T-helper 1 cell treated with Interleukin-12 subunit alpha and Interleukin-12 subunit beta and Interleukin-4 antibody, amounts not matched to agents 30 ng/mL and 1 ng/mL, for 36 hours (primary cell): ENCODE data around the gene IFT122. TPM values are rescaled to one million over a fixed set of nuclear protein-coding genes. Genes with fewer than 3 reads are reported as not detected.
"Not testable (repeated sequence)": the region's sequence is repeated elsewhere in the genome, so short reads cannot be mapped to it uniquely, and the experiment has no call there.

Experiments used
- intact Hi-C: fragments of 100-400 bp; cut with micrococcal nuclease; formaldehyde crosslinking; loops from one replicate; pipeline ENCODE4 v1.15.1; 2024
- total RNA-seq: library from RNA; stranded (reverse); gene quantifications from 2 replicates; pipeline ENCODE4 v1.2.3, GENCODE V29; 2022

The IFT122 gene
- total RNA-seq, 1 donor from 2014 or later = 19.2 TPM

DNA sequence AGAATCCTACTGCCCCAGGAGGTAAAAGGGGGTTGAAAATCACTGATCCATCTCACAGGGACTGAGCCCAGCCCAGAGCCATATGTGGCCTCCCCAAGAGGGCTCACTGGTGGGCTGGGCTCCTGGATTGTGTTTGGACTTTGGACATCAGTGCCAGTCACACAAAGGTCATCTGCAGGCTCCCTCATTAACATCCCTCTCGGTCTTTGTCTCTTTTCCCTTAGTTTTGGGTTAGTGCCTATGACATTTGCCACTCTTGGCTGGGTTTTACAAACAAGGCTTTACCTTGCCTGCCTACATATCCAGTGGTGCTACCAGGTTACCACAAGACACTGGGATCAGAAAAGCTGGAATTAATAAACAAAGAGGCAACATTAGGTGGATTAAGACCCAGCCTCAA, 27.9 kb downstream of the IFT122 start:
- intact Hi-C loops = no loop called here

DNA sequence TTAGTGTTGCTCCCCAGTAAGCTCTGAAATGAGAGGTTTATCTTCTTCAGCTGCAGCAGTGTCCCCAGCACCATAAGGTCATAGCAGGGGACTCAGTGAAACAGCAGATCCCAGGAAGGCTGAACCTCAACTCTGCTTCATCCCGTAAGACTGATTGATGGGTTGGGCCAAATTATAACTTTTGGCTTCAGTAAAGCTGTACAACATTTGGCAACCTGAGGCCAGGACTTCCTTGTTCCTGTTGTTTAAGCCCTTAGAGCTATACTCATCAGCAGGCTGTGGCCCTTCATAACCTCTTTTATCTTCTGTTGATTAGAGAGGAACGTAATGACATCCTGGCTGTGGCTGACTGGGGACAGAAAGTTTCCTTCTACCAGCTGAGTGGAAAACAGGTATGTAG, 29.0 kb downstream of the IFT122 start:
- intact Hi-C loops = no loop called here

DNA sequence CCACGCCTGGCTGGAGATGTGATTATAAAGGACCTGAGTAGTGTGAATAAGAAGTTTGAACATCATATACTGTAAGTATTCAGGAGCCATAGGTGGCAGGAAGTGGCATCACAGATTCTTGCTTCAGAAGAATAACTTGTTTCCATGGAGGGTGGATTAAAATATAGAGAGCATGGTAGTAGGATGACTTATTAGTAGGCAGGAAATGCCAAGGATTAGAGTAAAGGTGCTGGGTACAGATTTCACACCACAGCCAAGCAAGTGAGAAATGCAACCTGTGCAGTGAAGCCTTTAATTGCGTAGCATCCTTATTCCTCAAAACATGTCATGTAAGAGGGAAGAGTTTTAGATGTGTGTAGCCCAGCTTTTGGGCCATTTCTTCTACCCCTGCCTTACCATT, 30.8 kb downstream of the IFT122 start:
- intact Hi-C loops = no loop called here

DNA sequence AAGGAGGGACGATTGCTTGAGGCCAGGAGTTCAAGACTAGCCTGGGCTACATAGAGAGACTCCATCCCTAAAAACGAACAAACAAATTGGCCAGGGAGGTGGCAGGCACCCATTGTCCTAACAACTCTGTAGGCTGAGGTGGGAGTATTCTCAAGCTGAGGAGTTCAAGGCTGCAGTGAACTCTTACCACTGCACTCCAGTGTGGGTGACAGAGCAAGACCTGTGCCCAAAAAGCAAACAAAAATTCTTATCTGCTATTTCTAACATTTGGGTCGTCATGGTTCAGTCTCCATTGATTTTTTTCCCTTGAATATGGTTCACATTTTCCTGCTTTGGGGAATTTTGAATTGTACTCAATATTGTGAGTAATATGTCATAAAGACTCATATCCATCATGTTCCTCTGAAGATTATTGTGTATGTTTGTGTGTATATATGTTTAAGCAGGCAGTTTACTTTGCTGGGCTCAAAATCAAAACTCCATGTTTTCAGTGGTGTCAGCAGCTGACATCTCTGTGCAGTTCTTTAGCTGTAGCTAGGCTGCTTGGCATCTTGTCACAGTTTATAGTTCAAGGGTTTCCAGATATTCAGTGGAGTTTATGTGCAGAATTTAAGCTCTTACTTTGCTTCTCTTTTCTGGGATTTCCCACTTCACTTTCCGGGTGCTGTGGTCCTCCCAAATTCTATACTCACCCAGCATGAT, 33.2 kb downstream of the IFT122 start:
- intact Hi-C loops = no loop called here

DNA sequence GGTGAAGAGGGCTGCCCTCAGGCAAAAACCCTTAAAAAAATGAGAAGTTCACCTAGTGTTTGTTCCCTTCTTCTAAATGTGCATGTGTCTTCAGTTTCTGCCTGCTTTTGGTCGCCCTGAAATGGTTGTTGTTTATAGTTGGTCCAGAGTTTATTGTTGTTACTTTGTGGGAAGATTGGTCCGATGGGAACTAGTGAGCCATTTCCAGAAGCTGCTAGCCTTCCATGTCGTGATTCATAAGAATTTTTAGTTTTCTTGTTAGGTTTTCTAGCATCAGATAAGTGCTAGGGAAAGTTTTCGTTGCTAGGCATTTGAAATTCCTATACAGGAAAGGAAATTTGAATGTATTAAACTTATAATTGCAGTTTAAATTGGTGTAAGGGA, 33.7 kb downstream of the IFT122 start:
- intact Hi-C loops = no loop called here

DNA sequence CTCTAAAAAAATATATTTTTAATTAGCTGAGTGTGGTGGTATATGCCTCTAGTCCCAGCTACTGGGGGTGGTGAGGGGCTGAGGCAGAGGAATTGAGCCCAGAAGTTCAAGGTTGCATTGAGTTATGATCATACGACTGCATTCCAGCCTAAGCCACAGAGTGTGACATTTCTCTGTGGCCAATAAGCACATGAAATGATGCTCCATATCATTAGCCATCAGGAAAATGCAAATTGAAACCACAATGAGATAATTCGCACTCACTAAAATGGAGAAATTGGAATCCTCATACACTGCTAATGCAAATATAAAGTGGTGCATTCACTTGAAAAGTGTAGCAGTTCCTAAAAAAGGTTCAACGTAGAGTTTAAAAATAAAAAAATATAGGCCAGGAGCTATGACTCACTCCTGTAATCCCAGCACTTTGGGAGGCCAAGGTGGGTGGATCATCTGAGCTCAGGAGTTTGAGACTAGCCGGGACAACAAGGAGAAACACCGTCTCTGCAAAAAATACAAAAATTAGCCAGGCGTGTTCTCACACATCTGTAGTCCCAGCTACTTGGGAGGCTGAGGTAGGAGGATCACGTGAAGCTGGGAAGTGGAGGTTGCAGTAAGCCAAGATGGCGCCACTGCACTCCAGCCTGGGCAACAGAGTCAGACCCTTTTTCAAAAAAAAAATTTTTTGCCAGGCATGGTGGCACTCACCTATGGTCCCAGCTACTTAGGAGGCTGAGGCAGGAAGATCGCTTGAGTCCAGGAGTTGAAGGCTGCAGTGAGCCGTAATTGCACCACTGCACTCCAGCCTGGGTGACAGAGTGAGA, 35.2 kb downstream of the IFT122 start:
- intact Hi-C loops = no loop called here

DNA sequence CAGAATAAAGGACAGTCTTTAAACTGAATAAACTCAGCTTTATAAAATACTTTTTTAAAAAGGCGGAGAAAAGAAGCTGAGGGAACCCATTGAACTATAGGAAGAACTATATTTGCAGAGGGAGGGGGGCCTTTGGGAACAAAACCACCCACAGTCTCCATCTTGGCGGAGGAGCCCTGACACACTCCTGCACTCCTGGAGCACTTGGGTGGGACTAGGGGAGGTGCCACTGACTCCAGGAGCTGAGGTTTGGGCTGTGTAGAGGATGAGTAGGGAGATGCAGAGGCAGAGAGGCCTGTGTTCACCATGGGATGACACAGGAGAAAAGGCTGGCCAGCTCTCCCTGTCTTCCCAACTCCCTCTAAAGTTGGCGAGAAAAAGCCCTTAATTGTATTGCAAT, 35.8 kb downstream of the IFT122 start:
- intact Hi-C loops = no loop called here

DNA sequence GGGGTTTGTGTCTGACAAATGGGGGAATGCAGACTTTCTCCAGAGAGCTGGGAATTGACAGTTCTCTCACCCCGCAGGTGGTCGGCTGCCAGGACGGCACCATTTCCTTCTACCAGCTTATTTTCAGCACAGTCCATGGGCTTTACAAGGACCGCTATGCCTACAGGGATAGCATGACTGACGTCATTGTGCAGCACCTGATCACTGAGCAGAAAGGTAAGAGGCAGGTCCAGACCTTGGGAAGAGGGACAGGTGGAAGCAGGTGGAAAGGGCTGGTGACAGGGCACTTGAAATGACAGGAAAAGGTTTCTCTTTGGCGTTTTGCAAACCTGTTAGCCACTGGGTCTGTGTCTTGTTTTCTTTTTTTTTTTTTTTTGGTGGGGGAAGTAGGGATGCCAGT, 36.6 kb downstream of the IFT122 start:
- intact Hi-C loops = no loop called here

DNA sequence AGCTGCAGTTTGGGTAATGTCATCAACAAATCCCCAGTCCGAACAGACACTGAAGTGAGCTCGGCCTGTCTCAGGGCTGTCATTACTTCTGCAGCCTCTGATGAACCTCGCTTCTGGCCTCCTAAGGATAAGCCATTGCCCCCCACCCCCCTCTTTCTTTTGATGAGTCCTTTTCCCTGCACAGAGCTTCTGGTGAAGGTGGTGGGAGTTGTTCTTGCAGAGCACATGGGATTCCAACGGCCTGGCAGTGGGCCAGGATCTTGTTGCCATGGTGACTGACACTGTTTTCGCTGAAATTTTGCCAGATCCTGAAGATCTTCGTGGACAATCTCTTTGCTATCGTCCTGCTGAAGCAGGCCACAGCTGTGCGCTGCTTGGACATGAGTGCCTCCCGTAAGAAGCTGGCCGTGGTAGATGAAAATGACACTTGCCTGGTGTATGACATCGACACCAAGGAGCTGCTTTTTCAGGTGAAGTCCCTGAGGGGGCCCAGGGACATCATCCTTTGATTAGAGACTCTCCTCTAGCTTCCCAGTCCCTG, 41.3 kb downstream of the IFT122 start:
- intact Hi-C loops = not testable (repeated sequence)

DNA sequence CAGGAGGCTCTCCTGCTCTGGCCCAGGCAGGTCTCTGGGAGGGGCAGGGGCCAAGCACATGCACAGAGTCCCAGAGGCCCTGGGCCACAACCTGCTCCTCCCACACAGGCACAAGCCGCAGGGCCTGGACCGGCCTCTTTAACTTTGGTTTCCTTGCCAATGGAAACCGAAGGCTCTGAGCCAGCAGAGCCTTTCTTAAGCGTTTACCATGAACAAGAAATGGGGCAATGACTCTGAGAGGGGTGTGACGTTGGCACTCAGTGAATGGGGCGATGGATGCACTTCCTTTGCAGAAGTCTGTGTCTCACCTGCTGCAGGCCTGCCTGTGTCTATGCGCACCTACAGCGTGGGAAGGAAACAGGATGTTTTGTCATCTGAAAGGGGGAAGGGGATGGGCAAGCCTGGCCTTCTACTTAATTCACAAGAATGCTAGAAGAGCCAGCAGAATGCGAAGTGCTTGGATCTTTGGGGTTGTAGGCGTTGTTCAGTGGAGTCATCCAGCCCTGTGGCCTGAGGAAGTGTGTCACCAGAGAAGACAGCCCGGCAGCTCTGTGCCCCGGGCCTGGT, 41.8 kb downstream of the IFT122 start:
- intact Hi-C loops = no loop called here

DNA sequence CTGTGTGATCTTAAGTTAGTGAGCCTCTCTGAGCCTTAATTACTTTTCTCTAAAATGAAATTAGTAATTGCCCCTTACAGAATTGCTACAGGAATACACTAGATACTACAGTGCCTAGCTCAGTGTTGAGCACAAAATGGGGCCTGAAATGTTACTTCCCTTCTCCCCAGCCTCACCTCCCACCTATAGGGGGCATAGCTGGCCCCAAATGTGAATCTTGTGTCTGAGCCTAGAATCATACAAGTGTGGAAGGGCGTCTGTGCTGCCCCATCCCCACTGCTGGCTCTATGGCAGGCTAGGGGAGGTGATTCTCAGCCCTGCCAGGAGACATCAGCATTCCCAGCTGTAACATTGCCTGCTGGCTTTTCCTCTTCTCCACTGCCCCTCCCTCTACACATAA, 42.7 kb downstream of the IFT122 start:
- intact Hi-C loops = no loop called here

DNA sequence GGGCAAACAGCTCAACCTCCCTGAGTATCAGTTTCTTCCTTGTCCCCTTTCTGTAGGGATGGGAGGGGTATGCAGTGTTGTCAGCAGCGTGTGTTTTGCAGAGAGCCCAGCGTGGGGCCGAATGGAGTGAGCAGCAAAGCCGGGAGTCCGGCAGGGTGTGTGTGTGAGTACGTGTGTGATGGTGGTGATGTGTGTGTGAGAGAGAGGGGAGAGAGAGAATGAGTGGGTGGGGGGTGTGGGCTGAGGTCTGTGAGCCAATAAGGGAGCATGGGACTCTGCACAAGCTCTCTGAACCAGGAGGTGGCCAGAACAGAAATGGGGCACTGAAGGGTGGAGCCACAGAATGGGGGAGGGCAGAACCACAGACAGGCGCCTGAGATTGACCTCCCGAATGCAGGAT, 43.8 kb downstream of the IFT122 start:
- intact Hi-C loops = no loop called here

DNA sequence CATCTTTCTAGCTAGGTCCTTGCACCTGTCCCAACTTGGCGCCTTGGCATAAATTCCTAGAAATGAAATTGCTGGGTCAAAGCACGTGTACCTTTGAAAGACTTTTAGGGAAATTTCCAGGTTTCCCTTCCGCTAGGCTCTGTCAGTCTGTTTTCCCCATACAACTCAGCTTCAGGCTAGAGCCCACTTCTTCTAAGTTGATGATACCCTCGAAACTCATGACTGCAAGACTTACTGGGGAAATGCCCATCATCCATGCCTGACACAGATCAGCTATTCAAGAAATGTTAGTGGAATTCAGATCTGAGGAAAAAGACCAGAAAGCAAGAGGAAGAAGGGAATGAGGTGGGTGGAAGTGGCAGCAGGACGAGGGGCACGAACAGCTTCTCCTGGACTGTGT, 45.1 kb downstream of the IFT122 start:
- intact Hi-C loops = not testable (repeated sequence)

DNA sequence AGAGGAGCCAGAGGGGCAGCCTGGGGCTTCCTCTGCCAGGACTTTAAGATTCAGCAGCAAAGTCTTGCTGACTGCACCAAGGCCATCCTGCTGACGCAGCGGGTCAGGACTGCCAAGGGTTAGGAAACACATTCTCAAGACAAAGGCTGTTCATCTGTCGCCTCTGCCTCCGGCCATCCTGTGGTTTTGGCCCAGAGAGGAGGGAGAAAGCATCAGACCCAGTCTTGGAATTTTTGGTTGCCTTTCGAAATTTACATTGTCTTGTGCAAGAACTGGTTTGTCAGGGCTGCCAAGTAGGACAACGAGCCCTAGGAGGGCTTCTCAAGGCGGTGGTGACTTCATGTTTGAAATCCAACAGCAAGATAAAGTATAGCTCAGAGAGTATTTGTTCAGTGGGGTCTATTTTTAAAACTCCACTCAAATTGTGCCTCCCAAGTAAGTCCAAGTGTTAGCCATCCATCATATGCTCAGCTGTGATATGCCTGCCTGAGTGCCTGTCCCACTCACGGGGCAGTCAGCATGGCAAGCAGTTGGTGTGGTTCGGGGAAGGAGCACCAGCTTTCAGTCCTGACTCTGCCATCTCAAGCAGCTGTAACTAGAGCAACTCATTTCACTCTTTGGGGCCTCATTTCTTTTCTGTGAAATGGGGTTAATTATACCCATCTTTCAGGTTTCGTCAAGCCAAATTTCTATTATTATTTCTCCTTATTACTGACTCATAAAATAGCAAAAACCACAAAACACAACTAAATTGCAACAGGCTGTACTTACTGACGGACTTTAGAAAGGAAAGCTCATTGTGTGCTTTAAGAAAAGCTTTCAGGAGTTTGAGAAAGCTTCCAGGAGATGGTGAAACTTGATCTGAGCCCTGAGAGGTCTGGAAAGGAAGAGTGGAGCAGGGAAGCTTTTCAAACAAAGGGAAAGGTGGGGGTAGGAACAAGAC, 46.0 kb downstream of the IFT122 start:
- intact Hi-C loops = no loop called here

DNA sequence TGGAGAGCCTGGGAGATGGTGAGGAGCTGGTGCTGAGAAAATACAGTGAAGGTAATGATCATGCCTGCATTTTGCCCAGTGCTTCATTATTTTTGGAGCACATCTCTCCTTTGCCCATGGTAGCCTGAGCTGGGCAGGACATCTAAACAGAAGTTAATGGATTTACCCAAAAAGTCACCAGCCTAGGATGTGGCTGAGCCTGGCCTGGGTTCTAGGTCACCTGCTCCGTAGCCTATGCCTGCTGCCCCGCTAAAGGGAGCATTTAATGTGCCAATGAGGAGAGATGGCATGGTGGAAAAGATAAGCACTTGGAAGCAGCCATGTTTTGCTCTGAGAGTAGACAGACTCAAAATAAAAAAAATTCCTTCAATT, 46.6 kb downstream of the IFT122 start:
- intact Hi-C loops = no loop called here

DNA sequence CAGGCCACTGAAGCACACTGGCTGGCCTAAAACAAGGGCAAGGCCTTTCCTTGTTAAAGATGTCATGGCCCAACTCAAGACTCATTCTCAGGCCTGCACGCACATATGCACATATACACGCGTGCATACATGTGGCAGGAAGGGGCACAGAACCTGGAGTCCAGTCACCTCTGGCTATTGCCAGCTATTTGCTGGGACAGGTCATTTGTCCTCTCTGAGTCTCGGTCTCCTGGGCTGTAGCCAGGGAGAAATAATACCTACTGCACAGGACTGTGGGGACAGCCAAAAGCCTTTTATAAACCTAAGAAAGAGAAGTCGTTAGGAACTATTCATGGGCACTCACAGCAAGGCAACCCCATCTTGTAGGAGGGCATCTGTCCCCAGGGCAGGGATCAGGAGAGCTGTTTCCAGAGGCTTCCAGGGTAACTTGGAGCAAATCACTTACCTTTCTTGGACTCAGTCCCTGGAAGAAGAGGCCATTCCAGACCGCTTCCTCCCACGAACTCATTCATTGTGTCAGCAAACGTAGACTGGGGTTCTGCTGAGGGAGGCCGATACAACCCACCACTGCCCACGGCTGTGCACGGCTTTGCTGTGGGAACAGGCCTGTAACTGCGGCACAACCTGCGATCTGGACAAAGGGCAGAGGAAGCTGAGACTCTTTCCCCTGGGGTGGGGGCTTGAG, 47.3 kb downstream of the IFT122 start:
- intact Hi-C loops = no loop called here

DNA sequence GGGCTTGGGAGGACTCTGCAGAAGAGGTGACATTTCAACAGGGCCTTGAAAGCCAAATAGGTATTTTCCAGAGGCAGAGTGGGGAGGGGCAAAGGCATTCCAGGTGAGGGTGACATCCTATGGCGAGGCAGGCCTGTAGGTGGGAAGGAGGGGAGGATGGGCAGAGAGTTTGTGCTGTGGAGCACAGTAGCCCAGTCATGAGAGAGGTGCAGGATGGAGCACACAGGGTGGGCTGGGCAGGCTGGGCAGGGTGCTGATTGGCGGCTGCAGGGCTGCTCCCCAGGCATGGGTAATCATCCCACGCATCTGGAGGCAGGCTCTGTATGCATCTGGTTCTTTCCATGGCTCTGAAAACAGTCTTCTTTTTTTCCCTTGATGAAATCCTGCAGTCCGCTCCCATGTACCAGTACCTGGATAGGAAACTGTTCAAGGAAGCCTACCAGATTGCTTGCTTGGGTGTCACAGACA, 47.9 kb downstream of the IFT122 start:
- intact Hi-C loops = not testable (repeated sequence)

DNA sequence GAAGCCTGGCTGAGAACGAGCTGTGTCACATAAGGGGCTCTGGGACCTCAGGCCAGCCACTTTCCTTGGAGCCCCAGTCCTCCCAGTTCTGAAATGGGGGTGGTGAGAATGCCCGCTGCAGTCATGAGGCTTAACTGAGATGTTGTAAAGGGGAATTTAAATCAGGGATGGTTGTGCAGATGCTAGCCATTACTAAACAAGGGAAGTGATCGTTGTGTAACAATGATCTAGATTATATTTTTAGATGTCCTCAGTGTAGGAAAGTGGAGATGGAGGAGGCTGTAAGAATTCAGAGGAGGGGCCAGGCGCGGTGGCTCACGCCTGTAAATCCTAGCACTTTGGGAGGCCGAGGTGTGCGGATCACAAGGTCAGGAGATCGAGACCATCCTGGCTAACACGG, 49.2 kb downstream of the IFT122 start:
- intact Hi-C loops = not testable (repeated sequence)

DNA sequence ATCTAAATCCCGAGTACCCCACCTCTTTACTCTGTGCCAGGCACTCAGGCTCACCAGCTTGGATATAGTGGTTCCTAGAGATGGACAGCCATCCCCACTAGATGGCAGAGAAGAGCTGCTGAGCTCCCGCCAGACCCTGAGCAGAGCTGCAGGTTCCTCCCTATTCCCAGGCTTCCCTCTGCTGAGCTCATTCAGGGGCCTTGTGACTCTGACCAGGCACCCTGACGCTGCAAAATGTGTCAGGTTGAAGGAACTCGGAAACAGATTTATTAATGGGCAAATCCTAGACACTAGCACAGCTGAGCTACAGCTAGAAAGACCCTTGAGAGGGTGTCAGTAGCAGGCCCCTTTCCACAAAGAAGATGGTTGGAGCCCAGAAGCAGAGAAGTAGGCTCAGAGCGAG, 50.2 kb downstream of the IFT122 start:
- intact Hi-C loops = loop anchor here (1.0 to 5.0 kb wide), 7 partner anchors 49 to 444 kb away; partner anchors contain the start of genes IFT122 and PLXND1

DNA sequence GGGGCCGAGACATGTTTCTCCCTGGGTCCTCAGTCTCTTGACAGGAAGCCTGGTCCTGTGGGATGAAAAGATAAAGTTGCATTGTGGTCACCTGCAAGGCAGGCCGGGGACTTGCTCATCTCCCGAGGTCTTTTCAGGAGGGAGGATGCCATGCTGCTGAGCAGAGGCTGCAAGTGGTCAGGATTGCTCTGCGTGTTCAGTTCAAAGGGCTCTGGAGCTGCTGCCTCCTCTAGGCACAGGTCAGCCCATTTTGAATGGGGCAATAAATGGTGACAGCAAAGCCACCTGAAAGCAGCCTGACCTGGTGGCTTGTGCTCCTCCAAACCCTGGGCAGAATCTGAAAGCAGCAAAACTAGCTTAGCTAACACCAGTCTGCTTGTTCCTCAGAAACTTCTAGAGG, 51.1 kb downstream of the IFT122 start:
- intact Hi-C loops = loop anchor here (2.0 to 5.0 kb wide), 2 partner anchors 50 to 116 kb away; partner anchors contain the start of genes IFT122 and PLXND1
